Mammary epithelial cell (primary cell): Measurements from ENCODE around the gene UNC80.

Source experiments
- EZH2 ChIP-seq: IDR thresholded peaks from 2 replicates; pipeline ENCODE4 v1.6.1; 2012; ENCODE audit warnings: low read length, inconsistent platforms, borderline replicate concordance
- TF ChIP-seq, protein P1 (sequence below), 2 donors: IDR thresholded peaks in 1 of 2; conservative IDR thresholded peaks in 1 of 2; 2 replicates each; pipeline ENCODE4 v1.5.1; 2011 to 2012; ENCODE audit warnings: inconsistent platforms in 2 of 2, low read length in 2 of 2, mild to moderate bottlenecking in 2 of 2, control low read depth in 1 of 2, low read depth in 1 of 2; ENCODE audit not compliant: insufficient read depth in 1 of 2; ENCODE audit errors: extremely low read depth in 1 of 2

DNA sequence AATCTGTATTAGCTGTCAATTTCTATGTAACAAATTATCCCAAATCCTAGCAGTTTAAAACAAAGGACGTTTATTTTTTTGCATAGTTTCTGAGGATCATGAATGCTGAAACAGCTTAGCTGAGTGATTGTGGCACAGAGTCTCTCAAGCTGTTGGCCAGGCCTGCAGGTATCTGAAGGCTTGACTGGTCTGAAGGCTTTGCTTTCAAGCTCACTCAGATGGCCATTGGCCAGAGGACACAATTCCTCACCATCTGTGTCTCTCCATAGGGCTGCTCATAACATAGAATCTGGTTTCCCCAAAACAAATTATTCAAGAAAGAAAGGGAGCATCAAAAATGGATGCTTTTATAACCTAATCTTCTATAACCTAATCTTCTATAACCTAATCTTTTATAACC, 33.7 kb downstream of the UNC80 start:
- TF ChIP-seq, protein P1, sequence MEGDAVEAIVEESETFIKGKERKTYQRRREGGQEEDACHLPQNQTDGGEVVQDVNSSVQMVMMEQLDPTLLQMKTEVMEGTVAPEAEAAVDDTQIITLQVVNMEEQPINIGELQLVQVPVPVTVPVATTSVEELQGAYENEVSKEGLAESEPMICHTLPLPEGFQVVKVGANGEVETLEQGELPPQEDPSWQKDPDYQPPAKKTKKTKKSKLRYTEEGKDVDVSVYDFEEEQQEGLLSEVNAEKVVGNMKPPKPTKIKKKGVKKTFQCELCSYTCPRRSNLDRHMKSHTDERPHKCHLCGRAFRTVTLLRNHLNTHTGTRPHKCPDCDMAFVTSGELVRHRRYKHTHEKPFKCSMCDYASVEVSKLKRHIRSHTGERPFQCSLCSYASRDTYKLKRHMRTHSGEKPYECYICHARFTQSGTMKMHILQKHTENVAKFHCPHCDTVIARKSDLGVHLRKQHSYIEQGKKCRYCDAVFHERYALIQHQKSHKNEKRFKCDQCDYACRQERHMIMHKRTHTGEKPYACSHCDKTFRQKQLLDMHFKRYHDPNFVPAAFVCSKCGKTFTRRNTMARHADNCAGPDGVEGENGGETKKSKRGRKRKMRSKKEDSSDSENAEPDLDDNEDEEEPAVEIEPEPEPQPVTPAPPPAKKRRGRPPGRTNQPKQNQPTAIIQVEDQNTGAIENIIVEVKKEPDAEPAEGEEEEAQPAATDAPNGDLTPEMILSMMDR (conservative IDR thresholded peaks at IDR 0.05 in 1 of 2, IDR thresholded peaks at IDR 0.05 in 1 of 2; ENCODE audit: extremely low read depth in 1 of 2, insufficient read depth in 1 of 2, low read depth in 1 of 2, low read length in 2 of 2) = no peak
- TF ChIP-seq EZH2 = no peak
